Kidney (tissue), 14 donors: ENCODE results near the gene F10. TPM values are rescaled to one million over a fixed set of nuclear protein-coding genes. Genes with fewer than 3 reads are reported as not detected.

Experiments used
- DNase-seq, 5 donors: peaks; one replicate each; pipeline ENCODE4 v3.0.0-alpha.2; 2013 to 2020
- FAIRE-seq: peaks from 2 replicates; lab custom pipeline; 2012; peaks lifted over from hg19 to GRCh38; lab: Jason Lieb, UNC
- H3K27ac ChIP-seq, 2 donors: one replicate each; pipeline ENCODE4 v1.7.0; 2013; ENCODE audit warnings: low read depth in 2 of 2, low read length in 2 of 2, inconsistent platforms in 1 of 2
- H3K27me3 ChIP-seq: one replicate; pipeline ENCODE4 v1.7.1; 2013; ENCODE audit warnings: low read length, inconsistent platforms; ENCODE audit not compliant: control insufficient read depth, insufficient read depth
- H3K36me3 ChIP-seq, 3 donors: one replicate each; pipeline versions ENCODE4 v1.7.0 to v1.7.1; 2013; ENCODE audit warnings: low read length in 3 of 3, control low read depth in 1 of 3, inconsistent platforms in 1 of 3; ENCODE audit not compliant: insufficient read depth in 3 of 3, control insufficient read depth in 2 of 3
- H3K4me1 ChIP-seq, 3 donors: one replicate each; pipeline versions ENCODE4 v1.7.0 to v1.7.1; 2013; ENCODE audit warnings: low read length in 3 of 3, inconsistent platforms in 1 of 3, low read depth in 1 of 3; ENCODE audit not compliant: control insufficient read depth in 2 of 3, insufficient read depth in 2 of 3
- H3K4me3 ChIP-seq, 3 donors: one replicate each; pipeline versions ENCODE4 v1.7.0 to v1.8.1; 2013; ENCODE audit warnings: low read length in 3 of 3, control low read depth in 1 of 3, inconsistent platforms in 1 of 3
- H3K9ac ChIP-seq, 3 donors: one replicate each; pipeline versions ENCODE4 v1.7.0 to v1.7.1; 2013; ENCODE audit warnings: low read length in 3 of 3, control low read depth in 1 of 3, inconsistent platforms in 1 of 3
- H3K9me3 ChIP-seq, 3 donors: one replicate each; pipeline versions ENCODE4 v1.7.0 to v1.7.1; 2013; ENCODE audit warnings: low read length in 3 of 3, control low read depth in 1 of 3, inconsistent platforms in 1 of 3; ENCODE audit not compliant: control insufficient read depth in 2 of 3, insufficient read depth in 1 of 3
- intact Hi-C: fragments of 100-400 bp; cut with DNase I; formaldehyde crosslinking; loops from one replicate; pipeline ENCODE4 v1.11.1; 2022
- polyA plus RNA-seq: library from polyadenylated mRNA; stranded (reverse); fragments of 350-450 nt; fragmentation: Illumina TruSeq; extraction: RNeasy Lipid Tissue Mini Kit (QIAGEN cat#74804); gene quantifications from one replicate; pipeline ENCODE4 v1.2.3, GENCODE V29; 2014; ENCODE audit warnings: low read depth, low replicate concordance; ENCODE audit not compliant: insufficient read depth
- total RNA-seq: library from RNA; stranded (reverse); fragmentation: NEBNext Ultra II Directional; extraction: Animal tissue kit (Norgen Biotek cat#: 25700); gene quantifications from one replicate; pipeline ENCODE4 v1.2.1, GENCODE V29; 2021
- TF ChIP-seq, protein P1 (sequence below): IDR thresholded peaks from 3 replicates; pipeline ENCODE4 v1.5.1; 2012; ENCODE audit warnings: mild to moderate bottlenecking, moderate library complexity, borderline replicate concordance; ENCODE audit not compliant: insufficient read depth; ENCODE audit errors: extremely low read depth
- donor health status: control.
- donor health status: control.
- donor health status: control.
- donor health status: control.
- donor health status: control.
- donor health status: DM: yes; HTN: yes; CAD: no.
- donor health status: Normal renal cell carcinoma (clear cell type).

Gene F10
- total and polyA plus RNA-seq, 2 donors from 2014 or later = 5.1 to 6.8 TPM

- intact Hi-C loops = no loop called here
- TF ChIP-seq, protein P1, sequence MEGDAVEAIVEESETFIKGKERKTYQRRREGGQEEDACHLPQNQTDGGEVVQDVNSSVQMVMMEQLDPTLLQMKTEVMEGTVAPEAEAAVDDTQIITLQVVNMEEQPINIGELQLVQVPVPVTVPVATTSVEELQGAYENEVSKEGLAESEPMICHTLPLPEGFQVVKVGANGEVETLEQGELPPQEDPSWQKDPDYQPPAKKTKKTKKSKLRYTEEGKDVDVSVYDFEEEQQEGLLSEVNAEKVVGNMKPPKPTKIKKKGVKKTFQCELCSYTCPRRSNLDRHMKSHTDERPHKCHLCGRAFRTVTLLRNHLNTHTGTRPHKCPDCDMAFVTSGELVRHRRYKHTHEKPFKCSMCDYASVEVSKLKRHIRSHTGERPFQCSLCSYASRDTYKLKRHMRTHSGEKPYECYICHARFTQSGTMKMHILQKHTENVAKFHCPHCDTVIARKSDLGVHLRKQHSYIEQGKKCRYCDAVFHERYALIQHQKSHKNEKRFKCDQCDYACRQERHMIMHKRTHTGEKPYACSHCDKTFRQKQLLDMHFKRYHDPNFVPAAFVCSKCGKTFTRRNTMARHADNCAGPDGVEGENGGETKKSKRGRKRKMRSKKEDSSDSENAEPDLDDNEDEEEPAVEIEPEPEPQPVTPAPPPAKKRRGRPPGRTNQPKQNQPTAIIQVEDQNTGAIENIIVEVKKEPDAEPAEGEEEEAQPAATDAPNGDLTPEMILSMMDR = no peak
- H3K27me3 ChIP-seq = no peaks in the 10 kb centered on the region
- H3K9ac ChIP-seq = no peak overlapping the region
- no peak overlapping the region for H3K4me3 ChIP-seq
- no peaks in the 10 kb centered on the region for H3K9me3 ChIP-seq
- FAIRE-seq (no peak), DNase-seq (peak in 1 of 5 donors; percentile 59)
- no peak overlapping the region for H3K27ac ChIP-seq
- peaks cover 0 to 15% (median 0%) of the 10 kb centered on the region in 3 donors for H3K4me1 ChIP-seq
- no peaks in the 10 kb centered on the region for H3K36me3 ChIP-seq
Measured at GRCh38 chr13:113148407-113148806, 25.8 kb downstream of the F10 start.

DNA sequence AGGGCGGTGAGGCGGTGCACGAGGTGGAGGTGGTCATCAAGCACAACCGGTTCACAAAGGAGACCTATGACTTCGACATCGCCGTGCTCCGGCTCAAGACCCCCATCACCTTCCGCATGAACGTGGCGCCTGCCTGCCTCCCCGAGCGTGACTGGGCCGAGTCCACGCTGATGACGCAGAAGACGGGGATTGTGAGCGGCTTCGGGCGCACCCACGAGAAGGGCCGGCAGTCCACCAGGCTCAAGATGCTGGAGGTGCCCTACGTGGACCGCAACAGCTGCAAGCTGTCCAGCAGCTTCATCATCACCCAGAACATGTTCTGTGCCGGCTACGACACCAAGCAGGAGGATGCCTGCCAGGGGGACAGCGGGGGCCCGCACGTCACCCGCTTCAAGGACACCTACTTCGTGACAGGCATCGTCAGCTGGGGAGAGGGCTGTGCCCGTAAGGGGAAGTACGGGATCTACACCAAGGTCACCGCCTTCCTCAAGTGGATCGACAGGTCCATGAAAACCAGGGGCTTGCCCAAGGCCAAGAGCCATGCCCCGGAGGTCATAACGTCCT, 26.4 kb downstream of the F10 start:
- FAIRE-seq (no peak), DNase-seq (peak in 1 of 5 donors; percentile 66)
- TF ChIP-seq, protein P1 = no peak
- H3K4me1 ChIP-seq = peaks cover 0 to 16% (median 0%) of the 10 kb centered on the region in 3 donors
- H3K27me3 ChIP-seq = no peaks in the 10 kb centered on the region
- no peak overlapping the region for H3K27ac ChIP-seq
- intact Hi-C loops = no loop called here
- H3K4me3 ChIP-seq = no peak overlapping the region
- no peak overlapping the region for H3K9ac ChIP-seq
- no peaks in the 10 kb centered on the region for H3K9me3 ChIP-seq
- H3K36me3 ChIP-seq = no peaks in the 10 kb centered on the region

DNA sequence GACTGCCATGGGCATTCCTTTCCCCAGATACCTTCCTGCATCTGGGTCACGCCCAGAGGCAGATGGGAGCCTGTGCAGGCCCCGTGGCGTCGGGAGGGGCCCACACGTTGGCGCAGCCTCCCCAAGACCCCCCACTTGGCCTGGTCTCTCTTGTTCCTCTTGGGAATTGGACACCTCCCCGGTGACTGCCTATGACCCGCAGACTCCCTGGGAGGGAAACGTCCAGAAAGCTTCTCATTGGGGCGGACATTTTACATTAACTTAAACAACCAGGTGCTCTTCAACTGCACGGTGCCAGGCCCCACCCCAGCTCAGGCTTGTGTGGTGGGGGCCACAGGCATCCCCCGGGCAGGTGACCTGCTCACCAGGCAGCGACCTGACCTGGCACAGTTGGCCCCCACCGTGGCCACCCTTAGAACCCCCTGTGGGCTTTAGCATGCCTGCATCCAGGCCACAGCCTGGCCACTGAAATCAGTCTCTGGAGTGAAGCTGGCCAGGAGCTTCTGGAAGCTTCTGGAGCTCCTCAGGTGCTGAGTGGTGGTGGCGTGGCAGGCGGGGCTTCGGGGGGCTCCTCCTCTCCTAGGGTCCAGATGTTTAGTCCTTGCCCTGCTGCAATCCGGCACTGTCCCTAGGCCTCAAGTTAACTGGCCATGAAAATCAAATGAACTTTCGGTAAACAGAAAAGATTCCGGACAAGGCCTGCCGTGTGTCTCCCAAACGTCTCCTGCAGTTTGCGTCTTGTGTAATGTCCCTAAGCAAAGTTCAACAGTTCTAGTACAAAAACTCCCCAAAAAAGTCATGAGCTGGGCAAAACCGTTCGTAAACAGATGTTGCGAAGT, 27.3 kb downstream of the F10 start:
- TF ChIP-seq, protein P1 = no peak
- Histone ChIP-seq H3K27me3 (no peaks in the 10 kb centered on the region), H3K4me1 (peaks cover 0 to 20% (median 0%) of the 10 kb centered on the region in 3 donors), H3K27ac (peak overlapping the region in 1 of 2 donors; percentile 26), H3K4me3 (no peak overlapping the region), H3K36me3 (no peaks in the 10 kb centered on the region), H3K9ac (no peak overlapping the region), H3K9me3 (no peaks in the 10 kb centered on the region)
- intact Hi-C loops = no loop called here
- DNase-seq (peak in 1 of 5 donors; percentile 73), FAIRE-seq (no peak)
